HCT116 (cell line): ENCODE measurements around the gene DDX1. TPM values are rescaled to one million over a fixed set of nuclear protein-coding genes. Genes with fewer than 3 reads are reported as not detected.

Experiments
- ATAC-seq: fragments of 200-7000 bp; cut with Tn5 transposase; 2 replicates; pipeline ENCODE4 v1.9.1; 2020; ENCODE audit warnings: mild to moderate bottlenecking, moderate library complexity
- BruUV-seq: library from RNA; stranded (reverse); fragments of 400-500 nt; replicated peaks from 2 replicates; lab custom pipeline; 2021; lab: Mats Ljungman, UMichigan
- CTCF ChIA-PET: fragments of 300-600 bp; sonication (Branson Sonifier 250); formaldehyde crosslinking; loops from one replicate; lab custom pipeline; 2021; ENCODE audit warnings: antibody characterized with exemption; lab: Charles Lee
- POLR2A ChIA-PET: fragments of 300-600, 350-600 bp; sonication (Branson Sonifier 250); formaldehyde crosslinking; loops from one replicate; lab custom pipeline; 2021; ENCODE audit warnings: antibody characterized with exemption; lab: Charles Lee
- RAD21 ChIA-PET, 2 experiments: fragments of 300-600 bp; sonication (Branson Sonifier 250); formaldehyde crosslinking; loops; one replicate each; lab custom pipeline; 2023; ENCODE audit warnings: low total read pairs in 2 of 2; ENCODE audit not compliant: uncharacterized antibody in 2 of 2, unreplicated experiment in 2 of 2, low non-redundant PET in 1 of 2; lab: Charles Lee
- DNase-seq: peaks from one replicate; pipeline ENCODE4 v3.0.0-alpha.2; 2010; ENCODE audit warnings: low read depth, low spot score
- H2AFZ ChIP-seq: fragments of 200-600 bp; shearing (Covaris generic), sonication (generic); 2 replicates; pipeline ENCODE4 v1.6.1; 2017; ENCODE audit warnings: low read depth, mixed run types, mixed read lengths, antibody characterized with exemption, low read length; ENCODE audit not compliant: poor library complexity, severe bottlenecking
- H3K27ac ChIP-seq: 2 replicates; pipeline ENCODE4 v1.5.1; 2012; ENCODE audit warnings: low read depth, low read length
- H3K27me3 ChIP-seq: fragments of 200-600 bp; sonication (generic); 2 replicates; pipeline ENCODE4 v1.6.1; 2016; ENCODE audit warnings: mixed run types, low read length, mixed read lengths; ENCODE audit not compliant: insufficient read depth
- H3K36me3 ChIP-seq, 2 experiments: fragments of 200-500 bp in 1 of 2; fragments of 200-600 bp in 1 of 2; sonication (Bioruptor generic) in 1 of 2; sonication (generic) in 1 of 2; 2 replicates each; pipeline versions ENCODE4 v1.5.1 to v1.6.1; 2014 to 2016; ENCODE audit warnings: low read length in 2 of 2, inconsistent platforms in 1 of 2, mixed read lengths in 1 of 2, mixed run types in 1 of 2; ENCODE audit not compliant: insufficient read depth in 2 of 2, control insufficient read depth in 1 of 2
- H3K4me1 ChIP-seq, 2 experiments: fragments of 200-600 bp in 1 of 2; sonication (generic) in 1 of 2; 2 replicates each; pipeline versions ENCODE4 v1.5.1 to v1.6.1; 2012 to 2017; ENCODE audit warnings: low read length in 2 of 2, inconsistent platforms in 1 of 2, mild to moderate bottlenecking in 1 of 2, mixed read lengths in 1 of 2, mixed run types in 1 of 2, moderate library complexity in 1 of 2; ENCODE audit not compliant: insufficient read depth in 2 of 2, control insufficient read depth in 1 of 2
- H3K4me2 ChIP-seq: fragments of 200-600 bp; sonication (generic); 2 replicates; pipeline ENCODE4 v1.6.1; 2017; ENCODE audit warnings: mixed run types, low read length, mixed read lengths
- H3K4me3 ChIP-seq, 2 experiments: fragments of 200-600 bp in 1 of 2; sonication (generic) in 1 of 2; replicated peaks in 1 of 2; 2 replicates each; pipeline ENCODE4 v1.5.1; 2011 to 2016; ENCODE audit warnings: low read length in 2 of 2, control low read depth in 1 of 2, low read depth in 1 of 2, mild to moderate bottlenecking in 1 of 2, mixed read lengths in 1 of 2, mixed run types in 1 of 2
- H3K79me2 ChIP-seq: fragments of 200-600 bp; sonication (generic); 2 replicates; pipeline ENCODE4 v1.6.1; 2017; ENCODE audit warnings: mild to moderate bottlenecking, mixed run types, low read length, moderate library complexity, mixed read lengths; ENCODE audit not compliant: insufficient read depth
- H3K9ac ChIP-seq: fragments of 200-600 bp; sonication (generic); 2 replicates; pipeline ENCODE4 v1.6.1; 2016; ENCODE audit warnings: low read length, mixed read lengths
- H3K9me2 ChIP-seq: fragments of 200-600 bp; sonication (generic), shearing (Covaris generic); 2 replicates; pipeline ENCODE4 v1.6.1; 2017; ENCODE audit warnings: mixed run types, mild to moderate bottlenecking, moderate library complexity; ENCODE audit not compliant: insufficient read depth
- H3K9me3 ChIP-seq, 2 experiments: fragments of 200-500 bp in 1 of 2; fragments of 200-600 bp in 1 of 2; sonication (Bioruptor generic) in 1 of 2; sonication (generic) in 1 of 2; 2 replicates each; pipeline ENCODE4 v1.6.1; 2014 to 2017; ENCODE audit warnings: low read length in 2 of 2, mixed read lengths in 2 of 2, inconsistent platforms in 1 of 2, low read depth in 1 of 2, mild to moderate bottlenecking in 1 of 2, mixed run types in 1 of 2, moderate library complexity in 1 of 2; ENCODE audit not compliant: control insufficient read depth in 1 of 2, insufficient read depth in 1 of 2
- H4K20me1 ChIP-seq: fragments of 200-600 bp; sonication (generic), shearing (Covaris generic); 2 replicates; pipeline ENCODE4 v1.6.1; 2017; ENCODE audit warnings: mixed run types, mild to moderate bottlenecking, moderate library complexity; ENCODE audit not compliant: insufficient read depth
- EZH2 ChIP-seq: fragments of 200-600 bp; sonication (generic); IDR thresholded peaks from 2 replicates; pipeline ENCODE4 v1.6.1; 2017; ENCODE audit warnings: antibody characterized with exemption, mixed run types
- JUND ChIP-seq: IDR thresholded peaks from 2 replicates; pipeline ENCODE4 v1.6.1; 2012
- POLR2A ChIP-seq: IDR thresholded peaks from 2 replicates; pipeline ENCODE4 v1.7.0; 2011; ENCODE audit warnings: borderline replicate concordance; ENCODE audit not compliant: insufficient read depth, insufficient read length; ENCODE audit errors: extremely low read depth
- SRF ChIP-seq: IDR thresholded peaks from 2 replicates; pipeline ENCODE4 v1.6.1; 2012; ENCODE audit warnings: low read depth
- TCF7L2 ChIP-seq: IDR thresholded peaks from 2 replicates; pipeline ENCODE4 v1.7.0; 2011; ENCODE audit warnings: borderline replicate concordance, inconsistent platforms; ENCODE audit not compliant: insufficient read depth, insufficient read length; ENCODE audit errors: extremely low read depth
- YY1 ChIP-seq: IDR thresholded peaks from 2 replicates; pipeline ENCODE4 v1.6.1; 2011; ENCODE audit warnings: low read length, low read depth, moderate library complexity, mild to moderate bottlenecking; ENCODE audit not compliant: insufficient replicate concordance; ENCODE audit errors: extremely low read depth
- ZFX ChIP-seq: fragments of 450-650 bp; IDR thresholded peaks from 2 replicates; pipeline ENCODE4 v1.6.1; 2017
- ZNF274 ChIP-seq: fragments of 200-500 bp; sonication (Bioruptor generic); IDR thresholded peaks from 2 replicates; pipeline ENCODE4 v1.6.1; 2014; ENCODE audit warnings: mild to moderate bottlenecking, low read depth, low read length, inconsistent platforms
- intact Hi-C: fragments of 100-400 bp; cut with micrococcal nuclease; formaldehyde crosslinking; loops from 2 replicates; pipeline ENCODE4 v1.10.0; 2022
- total RNA-seq: library from RNA; stranded (reverse); gene quantifications from one replicate; pipeline ENCODE4 v1.2.1, GENCODE V29; 2021; ENCODE audit not compliant: unreplicated experiment
- TF ChIP-seq, protein P1 (sequence below): IDR thresholded peaks from 2 replicates; pipeline ENCODE4 v1.6.1; 2011; ENCODE audit warnings: mild to moderate bottlenecking, low read length, moderate library complexity; ENCODE audit not compliant: insufficient replicate concordance; ENCODE audit errors: extremely low read depth
- TF ChIP-seq, protein P2 (sequence below): IDR thresholded peaks from 2 replicates; pipeline ENCODE4 v1.6.1; 2012

The DDX1 gene
- total RNA-seq, 1 experiment from 2014 or later: 117 TPM

DNA sequence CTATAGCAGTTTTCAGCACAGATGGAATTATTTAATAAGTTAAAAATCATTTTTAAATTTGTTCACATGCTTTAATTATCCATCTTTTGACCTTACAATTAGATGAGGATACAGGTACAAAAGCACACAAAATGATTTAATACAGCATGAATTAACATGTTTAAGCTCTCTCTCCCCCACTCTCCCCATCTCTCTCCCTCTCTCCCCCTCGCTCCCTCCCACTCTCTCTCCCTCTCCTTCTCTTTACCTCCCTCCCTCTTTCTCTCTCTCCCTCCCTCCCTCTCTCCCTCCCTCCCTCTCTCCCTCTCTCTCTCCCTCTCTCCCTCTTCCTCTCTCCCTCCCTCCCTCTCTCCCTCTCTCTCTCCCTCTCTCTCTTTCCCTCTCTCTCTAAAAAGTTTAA is 38.1 kb upstream of the DDX1 start (continued):
- TF ChIP-seq, protein P1, sequence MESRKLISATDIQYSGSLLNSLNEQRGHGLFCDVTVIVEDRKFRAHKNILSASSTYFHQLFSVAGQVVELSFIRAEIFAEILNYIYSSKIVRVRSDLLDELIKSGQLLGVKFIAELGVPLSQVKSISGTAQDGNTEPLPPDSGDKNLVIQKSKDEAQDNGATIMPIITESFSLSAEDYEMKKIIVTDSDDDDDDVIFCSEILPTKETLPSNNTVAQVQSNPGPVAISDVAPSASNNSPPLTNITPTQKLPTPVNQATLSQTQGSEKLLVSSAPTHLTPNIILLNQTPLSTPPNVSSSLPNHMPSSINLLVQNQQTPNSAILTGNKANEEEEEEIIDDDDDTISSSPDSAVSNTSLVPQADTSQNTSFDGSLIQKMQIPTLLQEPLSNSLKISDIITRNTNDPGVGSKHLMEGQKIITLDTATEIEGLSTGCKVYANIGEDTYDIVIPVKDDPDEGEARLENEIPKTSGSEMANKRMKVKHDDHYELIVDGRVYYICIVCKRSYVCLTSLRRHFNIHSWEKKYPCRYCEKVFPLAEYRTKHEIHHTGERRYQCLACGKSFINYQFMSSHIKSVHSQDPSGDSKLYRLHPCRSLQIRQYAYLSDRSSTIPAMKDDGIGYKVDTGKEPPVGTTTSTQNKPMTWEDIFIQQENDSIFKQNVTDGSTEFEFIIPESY: no peak

GRCh38 chr2:15553951-15554350 is 37.7 kb upstream of the DDX1 start:
- Histone ChIP-seq H3K27ac (no peak overlapping the region), H2AFZ (no peak overlapping the region), H3K9me3 (no peaks in the 10 kb centered on the region), H3K4me3 (no peak overlapping the region), H3K4me2 (no peak overlapping the region), H3K79me2 (peaks cover 17% of the 10 kb centered on the region; the same call in 1 of the 2 replicates)
- BruUV-seq: no TSS peak
- no peak for TF ChIP-seq YY1
- no peak for TF ChIP-seq ZNF274
- TF ChIP-seq, protein P2, sequence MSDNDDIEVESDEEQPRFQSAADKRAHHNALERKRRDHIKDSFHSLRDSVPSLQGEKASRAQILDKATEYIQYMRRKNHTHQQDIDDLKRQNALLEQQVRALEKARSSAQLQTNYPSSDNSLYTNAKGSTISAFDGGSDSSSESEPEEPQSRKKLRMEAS: no peak
- TF ChIP-seq EZH2: no peak
- TF ChIP-seq, protein P1: no peak
- TF ChIP-seq ZFX: no peak
- no peak for TF ChIP-seq POLR2A
- TF ChIP-seq JUND: no peak
- TF ChIP-seq SRF: no peak
- no peak for TF ChIP-seq TCF7L2
- TF ChIP-seq, all 23 proteins: peak for 0
- POLR2A ChIA-PET: no interaction called here
- CTCF ChIA-PET: interaction anchor here (1.8 kb wide), 1 partner anchor 8 kb away, joined by 4 read pairs; no protein-coding TSS in a partner anchor
- RAD21 ChIA-PET: no interaction called here
- intact Hi-C loops: no loop called here
- Histone ChIP-seq H3K9me2 (no peaks in the 10 kb centered on the region), H4K20me1 (no peaks in the 10 kb centered on the region), H3K9ac (no peak overlapping the region), H3K36me3 (peaks cover 0 to 4% of the 10 kb centered on the region in 2 experiments; a peak in 1 of 4 replicates), H3K4me1 (no peaks in the 10 kb centered on the region), H3K27me3 (no peaks in the 10 kb centered on the region)
- no peak for ATAC-seq
- no peak for DNase-seq
